ENCODE results near the gene MAGI3. TPM values are rescaled to one million over a fixed set of nuclear protein-coding genes. Genes with fewer than 3 reads are reported as not detected.
A peak's percentile ranks its signal among the peaks of the same experiment; 100 is the strongest.
"Not testable (repeated sequence)": the region's sequence is repeated elsewhere in the genome, so short reads cannot be mapped to it uniquely, and the experiment has no call there.

The MAGI3 gene
- total and polyA plus RNA-seq, 5 donors from 2014 or later, result 1.4 to 4.9 (median 2.5) TPM

GRCh38 chr1:113401728-113402127 lies 11.4 kb downstream of the MAGI3 start:
- no peaks in the 10 kb centered on the region for H3K36me3 ChIP-seq (ENCODE audit: control insufficient read depth, insufficient read depth, low read length)
- Mint-ChIP-seq H3K4me1 (no peaks in the 10 kb centered on the region), H3K27ac (no peak overlapping the region), H3K4me3 (no peak overlapping the region), H3K9me3 (peaks cover 0 to 2% (median 0%) of the 10 kb centered on the region in 7 donors), H3K27me3 (peaks cover 42% of the 10 kb centered on the region), H3K36me3 (no peaks in the 10 kb centered on the region)
- H3K4me1 ChIP-seq (ENCODE audit: control insufficient read depth, insufficient read depth, low read length, poor library complexity, severe bottlenecking), result no peaks in the 10 kb centered on the region
- H3K4me3 ChIP-seq (ENCODE audit: low read depth, low read length), result no peak overlapping the region
- H3K27me3 ChIP-seq (ENCODE audit: control insufficient read depth, insufficient read depth, low read length), result peaks cover 10% of the 10 kb centered on the region
- ATAC-seq (ENCODE audit: low read depth in 2 of 2) (no peak), DNase-seq (no peak)
- no peak overlapping the region for H3K27ac ChIP-seq (ENCODE audit: insufficient read depth, low read length, poor library complexity, severe bottlenecking)
- no peaks in the 10 kb centered on the region for H3K9me3 ChIP-seq (ENCODE audit: control insufficient read depth in 2 of 2, low read length in 2 of 2)

- peaks cover 10% of the 10 kb centered on the region for H3K27me3 ChIP-seq (ENCODE audit: control insufficient read depth, insufficient read depth, low read length)
- no peaks in the 10 kb centered on the region for H3K9me3 ChIP-seq (ENCODE audit: control insufficient read depth in 2 of 2, low read length in 2 of 2)
- no peaks in the 10 kb centered on the region for H3K4me1 Mint-ChIP-seq
- ATAC-seq (ENCODE audit: low read depth in 2 of 2), result no peak
- H3K36me3 Mint-ChIP-seq, result no peaks in the 10 kb centered on the region
- no peaks in the 10 kb centered on the region for H3K36me3 ChIP-seq (ENCODE audit: control insufficient read depth, insufficient read depth, low read length)
- H3K9me3 Mint-ChIP-seq, result peaks cover 0 to 2% (median 0%) of the 10 kb centered on the region in 7 donors
- peak overlapping the region in 1 of 3 donors; percentile 37 for H3K27ac Mint-ChIP-seq
- DNase-seq, result no peak
- H3K4me3 ChIP-seq (ENCODE audit: low read depth, low read length), result no peak overlapping the region
- H3K4me3 Mint-ChIP-seq, result no peak overlapping the region
- H3K27ac ChIP-seq (ENCODE audit: insufficient read depth, low read length, poor library complexity, severe bottlenecking), result no peak overlapping the region
- H3K27me3 Mint-ChIP-seq, result peaks cover 34% of the 10 kb centered on the region
- no peaks in the 10 kb centered on the region for H3K4me1 ChIP-seq (ENCODE audit: control insufficient read depth, insufficient read depth, low read length, poor library complexity, severe bottlenecking)
These were observed 12.8 kb downstream of the MAGI3 start for GRCh38 chr1:113403065-113403464.

GRCh38 chr1:113405573-113405972 lies 15.3 kb downstream of the MAGI3 start:
- DNase-seq (no peak), ATAC-seq (ENCODE audit: low read depth in 2 of 2) (no peak)
- H3K4me1 ChIP-seq (ENCODE audit: control insufficient read depth, insufficient read depth, low read length, poor library complexity, severe bottlenecking), result no peaks in the 10 kb centered on the region
- no peaks in the 10 kb centered on the region for H3K36me3 ChIP-seq (ENCODE audit: control insufficient read depth, insufficient read depth, low read length)
- H3K27me3 Mint-ChIP-seq, result peaks cover 17% of the 10 kb centered on the region
- H3K9me3 ChIP-seq (ENCODE audit: control insufficient read depth in 2 of 2, low read length in 2 of 2), result no peaks in the 10 kb centered on the region
- H3K4me3 Mint-ChIP-seq, result no peak overlapping the region
- H3K9me3 Mint-ChIP-seq, result no peaks in the 10 kb centered on the region
- H3K4me1 Mint-ChIP-seq, result peaks cover 0 to 2% (median 0%) of the 10 kb centered on the region in 4 donors
- peaks cover 6% of the 10 kb centered on the region for H3K27me3 ChIP-seq (ENCODE audit: control insufficient read depth, insufficient read depth, low read length)
- no peak overlapping the region for H3K4me3 ChIP-seq (ENCODE audit: low read depth, low read length)
- no peak overlapping the region for H3K27ac ChIP-seq (ENCODE audit: insufficient read depth, low read length, poor library complexity, severe bottlenecking)
- no peaks in the 10 kb centered on the region for H3K36me3 Mint-ChIP-seq
- peak overlapping the region in 1 of 3 donors; percentile 16 for H3K27ac Mint-ChIP-seq

GRCh38 chr1:113406149-113406548 lies 15.8 kb downstream of the MAGI3 start:
- not testable (repeated sequence) for H3K4me3 Mint-ChIP-seq

GRCh38 chr1:113409363-113409762 lies 19.0 kb downstream of the MAGI3 start:
- Mint-ChIP-seq H3K36me3 (no peaks in the 10 kb centered on the region), H3K4me1 (peaks cover 0 to 2% (median 0%) of the 10 kb centered on the region in 4 donors), H3K9me3 (peaks cover 0 to 12% (median 2%) of the 10 kb centered on the region in 7 donors), H3K27me3 (peaks cover 12% of the 10 kb centered on the region), H3K4me3 (no peak overlapping the region), H3K27ac (no peak overlapping the region)
- DNase-seq (no peak), ATAC-seq (ENCODE audit: low read depth in 2 of 2) (no peak)
- Histone ChIP-seq H3K4me1 (ENCODE audit: control insufficient read depth, insufficient read depth, low read length, poor library complexity, severe bottlenecking) (no peaks in the 10 kb centered on the region), H3K36me3 (ENCODE audit: control insufficient read depth, insufficient read depth, low read length) (no peaks in the 10 kb centered on the region), H3K9me3 (ENCODE audit: control insufficient read depth in 2 of 2, low read length in 2 of 2) (no peaks in the 10 kb centered on the region), H3K27me3 (ENCODE audit: control insufficient read depth, insufficient read depth, low read length) (peaks cover 2% of the 10 kb centered on the region), H3K4me3 (ENCODE audit: low read depth, low read length) (no peak overlapping the region), H3K27ac (ENCODE audit: insufficient read depth, low read length, poor library complexity, severe bottlenecking) (no peak overlapping the region)

More at GRCh38 chr1:113406149-113406548, 15.8 kb downstream of the MAGI3 start:
- H3K4me1 ChIP-seq (ENCODE audit: control insufficient read depth, insufficient read depth, low read length, poor library complexity, severe bottlenecking); H3K27me3 ChIP-seq (ENCODE audit: control insufficient read depth, insufficient read depth, low read length); DNase-seq; ATAC-seq (ENCODE audit: low read depth in 2 of 2); H3K9me3 ChIP-seq (ENCODE audit: control insufficient read depth in 2 of 2, low read length in 2 of 2); H3K9me3 Mint-ChIP-seq; H3K4me1 Mint-ChIP-seq; H3K27ac Mint-ChIP-seq; H3K36me3 ChIP-seq (ENCODE audit: control insufficient read depth, insufficient read depth, low read length); H3K27ac ChIP-seq (ENCODE audit: insufficient read depth, low read length, poor library complexity, severe bottlenecking); H3K36me3 Mint-ChIP-seq; H3K4me3 ChIP-seq (ENCODE audit: low read depth, low read length): not testable (repeated sequence)
- H3K27me3 Mint-ChIP-seq, result peaks cover 17% of the 10 kb centered on the region

GRCh38 chr1:113412020-113412419 lies 21.7 kb downstream of the MAGI3 start:
- not testable (repeated sequence) for H3K36me3 ChIP-seq (ENCODE audit: control insufficient read depth, insufficient read depth, low read length); ATAC-seq (ENCODE audit: low read depth in 2 of 2)

GRCh38 chr1:113415310-113416070 lies 25.2 kb downstream of the MAGI3 start:
- no peak overlapping the region for H3K4me3 ChIP-seq (ENCODE audit: low read depth, low read length)
- Mint-ChIP-seq H3K9me3 (peaks cover 0 to 13% (median 3%) of the 10 kb centered on the region in 7 donors), H3K36me3 (no peaks in the 10 kb centered on the region), H3K27ac (no peak overlapping the region), H3K4me1 (peaks cover 0 to 2% (median 0%) of the 10 kb centered on the region in 4 donors), H3K4me3 (no peak overlapping the region), H3K27me3 (no peaks in the 10 kb centered on the region)
- H3K9me3 ChIP-seq (ENCODE audit: control insufficient read depth in 2 of 2, low read length in 2 of 2), result no peaks in the 10 kb centered on the region
- no peak overlapping the region for H3K27ac ChIP-seq (ENCODE audit: insufficient read depth, low read length, poor library complexity, severe bottlenecking)
- ATAC-seq (ENCODE audit: low read depth in 2 of 2), result no peak
- no peaks in the 10 kb centered on the region for H3K27me3 ChIP-seq (ENCODE audit: control insufficient read depth, insufficient read depth, low read length)
- peak in 1 of 3 donors; percentile 31 for DNase-seq
- no peaks in the 10 kb centered on the region for H3K36me3 ChIP-seq (ENCODE audit: control insufficient read depth, insufficient read depth, low read length)
- no peaks in the 10 kb centered on the region for H3K4me1 ChIP-seq (ENCODE audit: control insufficient read depth, insufficient read depth, low read length, poor library complexity, severe bottlenecking)

More at GRCh38 chr1:113412020-113412419, 21.7 kb downstream of the MAGI3 start:
- peaks cover 0 to 12% (median 3%) of the 10 kb centered on the region in 7 donors for H3K9me3 Mint-ChIP-seq
- DNase-seq; H3K36me3 Mint-ChIP-seq; H3K9me3 ChIP-seq (ENCODE audit: control insufficient read depth in 2 of 2, low read length in 2 of 2); H3K27ac ChIP-seq (ENCODE audit: insufficient read depth, low read length, poor library complexity, severe bottlenecking); H3K27me3 Mint-ChIP-seq; H3K4me1 ChIP-seq (ENCODE audit: control insufficient read depth, insufficient read depth, low read length, poor library complexity, severe bottlenecking); H3K4me3 ChIP-seq (ENCODE audit: low read depth, low read length); H3K27ac Mint-ChIP-seq; H3K27me3 ChIP-seq (ENCODE audit: control insufficient read depth, insufficient read depth, low read length); H3K4me1 Mint-ChIP-seq; H3K4me3 Mint-ChIP-seq: not testable (repeated sequence)

- not testable (repeated sequence) for H3K4me3 Mint-ChIP-seq; ATAC-seq (ENCODE audit: low read depth in 2 of 2); H3K36me3 ChIP-seq (ENCODE audit: control insufficient read depth, insufficient read depth, low read length); H3K27ac Mint-ChIP-seq; DNase-seq; H3K4me3 ChIP-seq (ENCODE audit: low read depth, low read length); H3K4me1 Mint-ChIP-seq; H3K27me3 Mint-ChIP-seq; H3K27me3 ChIP-seq (ENCODE audit: control insufficient read depth, insufficient read depth, low read length); H3K27ac ChIP-seq (ENCODE audit: insufficient read depth, low read length, poor library complexity, severe bottlenecking); H3K4me1 ChIP-seq (ENCODE audit: control insufficient read depth, insufficient read depth, low read length, poor library complexity, severe bottlenecking); H3K9me3 ChIP-seq (ENCODE audit: control insufficient read depth in 2 of 2, low read length in 2 of 2); H3K36me3 Mint-ChIP-seq
- peaks cover 0 to 13% (median 3%) of the 10 kb centered on the region in 7 donors for H3K9me3 Mint-ChIP-seq
These were observed 25.8 kb downstream of the MAGI3 start for GRCh38 chr1:113416071-113416470.

All from CD4-positive, CD25-positive, alpha-beta regulatory T cell (primary cell).